ENCODE results near the gene C1orf87.

C1orf87 gene

GRCh38 chr1:60049188-60049587, 24.4 kb downstream of the C1orf87 start:
- Histone ChIP-seq H2AFZ (ENCODE audit: low read length) (no peak overlapping the region), H3F3A (ENCODE audit: insufficient read depth, low read length) (no peaks in the 10 kb centered on the region), H3K27ac (ENCODE audit: low read length) (no peak overlapping the region), H3K4me3 (ENCODE audit: low read length) (no peak overlapping the region), H4K20me1 (ENCODE audit: insufficient read depth, low read length) (no peaks in the 10 kb centered on the region), H3K27me3 (replicated peaks; ENCODE audit: insufficient read depth, low read length) (no peaks in the 10 kb centered on the region), H3K9me2 (replicated peaks; ENCODE audit: insufficient read depth, low read length) (no peaks in the 10 kb centered on the region), H3K9ac (ENCODE audit: low read length) (no peak overlapping the region), H3K79me2 (ENCODE audit: low read length) (no peaks in the 10 kb centered on the region), H3K4me1 (ENCODE audit: low read length) (no peaks in the 10 kb centered on the region), H3K36me3 (replicated peaks; ENCODE audit: insufficient read depth, low read length) (no peaks in the 10 kb centered on the region), H3K9me3 (replicated peaks; ENCODE audit: insufficient read depth, low read length) (no peaks in the 10 kb centered on the region), H3K4me2 (ENCODE audit: low read depth, low read length) (no peak overlapping the region)
- no peak for DNase-seq
- TF ChIP-seq CTCF (IDR thresholded peaks at IDR 0.05; ENCODE audit: low read length) (no peak), EZH2 (optimal IDR thresholded peaks at IDR 0.05; ENCODE audit: low read depth, low read length) (no peak), EZH2phosphoT487 (IDR thresholded peaks at IDR 0.05; ENCODE audit: low read length) (no peak)

GRCh38 chr1:60044881-60045280, 28.7 kb downstream of the C1orf87 start:
- no peak overlapping the region for H2AFZ ChIP-seq (ENCODE audit: low read length)
- no peaks in the 10 kb centered on the region for H3K9me3 ChIP-seq (replicated peaks; ENCODE audit: insufficient read depth, low read length)
- H3K4me1 ChIP-seq (ENCODE audit: low read length), result no peaks in the 10 kb centered on the region
- DNase-seq, result no peak
- no peak overlapping the region for H3K4me2 ChIP-seq (ENCODE audit: low read depth, low read length)
- H3K79me2 ChIP-seq (ENCODE audit: low read length), result no peaks in the 10 kb centered on the region
- H3K9me2 ChIP-seq (replicated peaks; ENCODE audit: insufficient read depth, low read length), result no peaks in the 10 kb centered on the region
- no peaks in the 10 kb centered on the region for H4K20me1 ChIP-seq (ENCODE audit: insufficient read depth, low read length)
- H3K4me3 ChIP-seq (ENCODE audit: low read length), result no peak overlapping the region
- TF ChIP-seq CTCF (IDR thresholded peaks at IDR 0.05; ENCODE audit: low read length), result no peak
- TF ChIP-seq EZH2phosphoT487 (IDR thresholded peaks at IDR 0.05; ENCODE audit: low read length), result no peak
- no peak for TF ChIP-seq EZH2 (optimal IDR thresholded peaks at IDR 0.05; ENCODE audit: low read depth, low read length)
- no peaks in the 10 kb centered on the region for H3F3A ChIP-seq (ENCODE audit: insufficient read depth, low read length)
- H3K36me3 ChIP-seq (replicated peaks; ENCODE audit: insufficient read depth, low read length), result no peaks in the 10 kb centered on the region
- no peaks in the 10 kb centered on the region for H3K27me3 ChIP-seq (replicated peaks; ENCODE audit: insufficient read depth, low read length)
- H3K27ac ChIP-seq (ENCODE audit: low read length), result no peak overlapping the region
- no peak overlapping the region for H3K9ac ChIP-seq (ENCODE audit: low read length)

GRCh38 chr1:60041783-60042182, 31.8 kb downstream of the C1orf87 start:
- Histone ChIP-seq H3K27ac (ENCODE audit: low read length) (no peak overlapping the region), H3K79me2 (ENCODE audit: low read length) (no peaks in the 10 kb centered on the region), H3K9me3 (replicated peaks; ENCODE audit: insufficient read depth, low read length) (no peaks in the 10 kb centered on the region), H2AFZ (ENCODE audit: low read length) (no peak overlapping the region), H3K4me3 (ENCODE audit: low read length) (no peak overlapping the region), H3K4me2 (ENCODE audit: low read depth, low read length) (no peak overlapping the region), H3K36me3 (replicated peaks; ENCODE audit: insufficient read depth, low read length) (no peaks in the 10 kb centered on the region), H3K9me2 (replicated peaks; ENCODE audit: insufficient read depth, low read length) (no peaks in the 10 kb centered on the region), H3F3A (ENCODE audit: insufficient read depth, low read length) (no peaks in the 10 kb centered on the region), H4K20me1 (ENCODE audit: insufficient read depth, low read length) (no peaks in the 10 kb centered on the region), H3K9ac (ENCODE audit: low read length) (no peak overlapping the region), H3K27me3 (replicated peaks; ENCODE audit: insufficient read depth, low read length) (no peaks in the 10 kb centered on the region), H3K4me1 (ENCODE audit: low read length) (no peaks in the 10 kb centered on the region)
- no peak for TF ChIP-seq CTCF (IDR thresholded peaks at IDR 0.05; ENCODE audit: low read length)
- TF ChIP-seq EZH2phosphoT487 (IDR thresholded peaks at IDR 0.05; ENCODE audit: low read length), result no peak
- TF ChIP-seq EZH2 (optimal IDR thresholded peaks at IDR 0.05; ENCODE audit: low read depth, low read length), result no peak
- DNase-seq, result no peak
